ENCODE results near the gene MYO3B. TPM values are rescaled to one million over a fixed set of nuclear protein-coding genes. Genes with fewer than 3 reads are reported as not detected.

Gene MYO3B
- total RNA-seq, 1 experiment from 2014 or later, result 0.63 TPM

GRCh38 chr2:170502361-170503130 lies 324.6 kb downstream of the MYO3B start:
- H4K20me1 ChIP-seq (ENCODE audit: control insufficient read depth, insufficient read depth, insufficient read length), result no peaks in the 10 kb centered on the region
- H2BK5ac ChIP-seq (ENCODE audit: insufficient read length, low read length), result no peak overlapping the region
- Mint-ChIP-seq H3K4me3 (peak overlapping the region in 1 of 2 experiments; percentile 14; a peak in 1 of 5 replicates), H3K9me3 (no peaks in the 10 kb centered on the region), H3K27me3 (ENCODE audit: low read depth) (peaks cover 49% of the 10 kb centered on the region), H3K4me1 (peaks cover 57 to 64% of the 10 kb centered on the region in 2 experiments), H3K36me3 (ENCODE audit: insufficient read depth in 1 of 3, low read depth in 3 of 3) (no peaks in the 10 kb centered on the region), H3K27ac (peak overlapping the region in 2 of 3 experiments; percentile 41 to 94; a peak in 4 of 7 replicates)
- H3T11ph ChIP-seq (ENCODE audit: low read length), result no peak overlapping the region
- H3K9ac ChIP-seq (ENCODE audit: extremely low read depth, insufficient read length, low read length), result no peak overlapping the region
- no peak overlapping the region for H2BK12ac ChIP-seq (ENCODE audit: insufficient read length, low read depth, low read length)
- H3K4ac ChIP-seq (ENCODE audit: low read depth, low read length), result no peak overlapping the region
- peak overlapping the region; percentile 46 for H3K4me2 ChIP-seq (ENCODE audit: insufficient read depth, insufficient read length, low read length)
- H3K79me2 ChIP-seq (ENCODE audit: insufficient read depth, low read length), result no peaks in the 10 kb centered on the region
- H3K18ac ChIP-seq (ENCODE audit: insufficient read length, low read depth, low read length), result no peak overlapping the region
- WGBS (ENCODE audit: extremely low coverage, insufficient read length, low lambda C conversion rate), result no CpG with 5 or more reads among the region's 8 CpGs
- H2BK20ac ChIP-seq (ENCODE audit: low read depth, low read length, poor library complexity, severe bottlenecking), result peak overlapping the region; percentile 65
- no peak overlapping the region for H2BK120ac ChIP-seq (ENCODE audit: low read depth, low read length, poor library complexity, severe bottlenecking)
- no peak overlapping the region for H4K91ac ChIP-seq (ENCODE audit: insufficient read length, low read depth, low read length)
- H3K56ac ChIP-seq (ENCODE audit: insufficient read length, low read depth, low read length), result no peak overlapping the region
- H4K5ac ChIP-seq (ENCODE audit: insufficient read length, low read depth, low read length), result no peak overlapping the region
- H3K9me3 ChIP-seq (ENCODE audit: control insufficient read depth, low read depth, low read length), result no peaks in the 10 kb centered on the region
- no peak overlapping the region for H2BK15ac ChIP-seq (ENCODE audit: low read depth, low read length)
- no peaks in the 10 kb centered on the region for H3K79me1 ChIP-seq (ENCODE audit: insufficient read depth, low read depth, low read length, poor library complexity, severe bottlenecking)
- H3K4me1 ChIP-seq (ENCODE audit: insufficient read depth, low read length), result peaks cover 27% of the 10 kb centered on the region
- H3K27me3 ChIP-seq (ENCODE audit: insufficient read depth, low read length), result no peaks in the 10 kb centered on the region; the same call in 1 of the 2 replicates
- H3K14ac ChIP-seq (ENCODE audit: insufficient read depth, low read length), result no peak overlapping the region
- H4K8ac ChIP-seq (replicated peaks; ENCODE audit: insufficient read length, low read depth, low read length), result no peak overlapping the region
- H2AK5ac ChIP-seq (ENCODE audit: insufficient read length, low read length), result no peak overlapping the region
- H3K23me2 ChIP-seq (ENCODE audit: insufficient read length, low read depth, low read length, poor library complexity, severe bottlenecking), result peaks cover 6% of the 10 kb centered on the region
- no peak for TF ChIP-seq CTCF (conservative IDR thresholded peaks at IDR 0.05)
- DNase-seq, result peak; percentile 47
- H3K27ac ChIP-seq (ENCODE audit: insufficient read length, low read depth, low read length), result peak overlapping the region; percentile 31
- no peak overlapping the region for H3K23ac ChIP-seq (ENCODE audit: insufficient read length, low read depth, low read length)
- no peak overlapping the region for H2AFZ ChIP-seq (ENCODE audit: low read length)

Measured in H9 (cell line).